Neuron (in vitro differentiated cells): ENCODE results near the gene ARSI.

Source experiments
- H2AFZ ChIP-seq: one replicate; pipeline ENCODE4 v1.6.1; 2013; ENCODE audit warnings: low read depth, mild to moderate bottlenecking, inconsistent platforms, low read length, moderate library complexity
- H3K27me3 ChIP-seq: one replicate; pipeline ENCODE4 v1.6.1; 2013; ENCODE audit warnings: low read length; ENCODE audit not compliant: insufficient read depth
- H3K36me3 ChIP-seq: one replicate; pipeline ENCODE4 v1.6.1; 2013; ENCODE audit warnings: low read length; ENCODE audit not compliant: insufficient read depth
- H3K4me1 ChIP-seq: one replicate; pipeline ENCODE4 v1.6.1; 2013; ENCODE audit warnings: low read length; ENCODE audit not compliant: insufficient read depth
- H3K4me3 ChIP-seq: 2 replicates; pipeline ENCODE4 v1.5.1; 2013; ENCODE audit warnings: mild to moderate bottlenecking, low read length, moderate library complexity
- H3K9me3 ChIP-seq: one replicate; pipeline ENCODE4 v1.6.1; 2013; ENCODE audit warnings: low read length

Gene ARSI

DNA sequence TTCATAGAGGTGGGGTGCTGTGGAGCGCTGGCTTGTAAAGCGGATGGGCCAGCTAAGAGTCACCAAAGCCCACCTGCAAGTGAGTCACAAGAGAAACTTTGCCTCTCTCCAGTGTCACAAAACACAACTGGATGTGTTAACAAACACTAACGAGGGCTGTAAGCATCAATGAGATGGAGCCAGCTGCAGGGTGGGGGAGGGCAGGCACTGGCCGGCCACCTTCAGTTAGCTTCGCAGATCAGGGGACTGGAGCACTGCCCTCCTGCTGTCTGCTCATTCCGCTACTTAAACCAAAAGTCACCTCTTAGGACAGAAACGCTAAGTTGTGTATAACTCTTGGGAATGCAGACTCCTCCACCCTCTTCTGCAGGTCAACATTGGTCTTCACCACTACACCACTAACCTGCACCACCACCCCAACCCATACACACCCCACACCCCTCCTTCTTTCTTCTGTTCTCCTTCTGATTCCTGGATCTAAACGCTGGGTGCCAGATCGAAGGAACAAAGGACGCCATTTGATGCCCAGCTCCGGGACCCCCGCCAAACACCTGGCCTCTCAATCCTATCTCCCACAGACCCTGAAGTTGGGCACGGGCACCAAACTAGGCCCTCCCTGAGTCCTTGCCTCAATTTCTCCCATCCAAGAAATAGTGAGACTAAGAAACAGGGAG is 2.1 kb downstream of the ARSI start:
- Histone ChIP-seq H3K36me3 (no peaks in the 10 kb centered on the region), H3K9me3 (no peaks in the 10 kb centered on the region), H3K4me1 (peaks cover 13% of the 10 kb centered on the region), H3K27me3 (no peaks in the 10 kb centered on the region), H2AFZ (no peak overlapping the region), H3K4me3 (no peak overlapping the region)

DNA sequence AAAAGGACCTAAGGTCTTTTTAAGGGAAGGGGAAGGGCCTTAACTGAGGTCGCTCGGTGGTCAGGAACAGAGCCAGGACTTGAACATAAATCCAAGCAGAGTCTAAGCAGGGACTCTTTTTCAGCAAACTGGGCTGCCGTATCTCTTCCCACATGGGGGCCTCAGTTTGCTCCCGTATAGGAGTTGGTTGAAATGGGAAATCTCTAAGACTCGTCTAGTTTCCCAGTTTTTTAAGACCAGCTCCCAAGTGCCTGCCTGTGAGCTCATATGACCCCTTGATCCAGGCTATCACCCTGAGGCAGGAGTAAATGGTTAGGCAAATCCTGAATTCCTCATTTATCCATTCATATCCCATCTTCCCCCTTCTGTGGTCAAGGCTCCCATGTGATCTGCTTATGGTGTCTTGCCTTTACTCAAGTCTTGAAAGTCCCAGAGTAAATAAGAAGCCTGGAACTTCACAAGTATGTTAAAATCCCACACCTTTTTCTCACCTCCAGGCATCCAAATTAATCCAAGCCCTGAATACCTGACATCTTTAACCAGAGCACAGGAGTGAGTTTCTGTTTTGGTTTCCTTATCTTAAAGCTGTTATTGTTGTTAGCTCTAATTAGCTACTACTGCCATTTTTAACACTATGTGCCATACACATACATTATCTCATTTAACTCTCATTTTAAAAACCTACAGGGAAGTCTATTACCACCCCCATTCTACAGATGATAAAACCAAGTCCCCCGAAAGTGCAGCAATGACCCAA is 3.0 kb downstream of the ARSI start:
- Histone ChIP-seq H3K27me3 (no peaks in the 10 kb centered on the region), H2AFZ (no peak overlapping the region), H3K4me3 (no peak overlapping the region), H3K9me3 (no peaks in the 10 kb centered on the region), H3K4me1 (peaks cover 12% of the 10 kb centered on the region), H3K36me3 (no peaks in the 10 kb centered on the region)

DNA sequence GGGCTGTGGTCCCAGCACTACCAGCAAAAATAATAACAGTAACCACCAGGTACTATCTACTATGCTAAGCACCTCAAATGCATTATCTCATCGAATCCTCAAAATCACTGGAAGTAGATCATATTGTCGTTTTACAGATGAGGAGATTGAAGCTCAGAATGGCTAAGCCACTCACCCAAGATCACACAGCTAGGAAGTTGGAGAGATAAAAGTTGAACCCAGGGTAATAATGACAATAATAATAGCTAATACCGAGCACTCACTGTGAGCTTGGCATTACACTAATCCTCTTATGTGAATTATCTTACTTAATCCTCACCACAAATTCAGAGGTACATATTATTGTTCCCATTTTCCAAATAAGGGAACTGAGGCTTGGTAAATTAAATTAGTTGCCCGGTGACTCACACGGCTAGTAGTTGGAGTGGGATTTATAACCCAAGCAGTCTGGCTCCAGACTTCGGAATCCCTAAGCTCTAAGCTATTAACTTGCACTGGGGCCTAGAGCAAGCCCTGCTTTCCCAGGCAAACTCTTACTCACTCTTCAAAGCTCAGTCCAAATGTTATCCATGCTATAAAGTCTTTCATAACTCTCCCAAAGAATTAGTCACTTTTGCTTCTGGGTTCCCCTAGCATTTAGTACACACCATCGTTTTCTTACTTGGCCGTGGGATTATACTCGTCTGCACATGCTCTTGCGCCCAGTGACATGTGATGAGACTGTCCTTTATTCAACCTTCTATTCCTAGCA is 3.8 kb downstream of the ARSI start:
- Histone ChIP-seq H3K27me3 (no peaks in the 10 kb centered on the region), H2AFZ (no peak overlapping the region), H3K36me3 (no peaks in the 10 kb centered on the region), H3K4me3 (no peak overlapping the region), H3K4me1 (peaks cover 5% of the 10 kb centered on the region), H3K9me3 (no peaks in the 10 kb centered on the region)

DNA sequence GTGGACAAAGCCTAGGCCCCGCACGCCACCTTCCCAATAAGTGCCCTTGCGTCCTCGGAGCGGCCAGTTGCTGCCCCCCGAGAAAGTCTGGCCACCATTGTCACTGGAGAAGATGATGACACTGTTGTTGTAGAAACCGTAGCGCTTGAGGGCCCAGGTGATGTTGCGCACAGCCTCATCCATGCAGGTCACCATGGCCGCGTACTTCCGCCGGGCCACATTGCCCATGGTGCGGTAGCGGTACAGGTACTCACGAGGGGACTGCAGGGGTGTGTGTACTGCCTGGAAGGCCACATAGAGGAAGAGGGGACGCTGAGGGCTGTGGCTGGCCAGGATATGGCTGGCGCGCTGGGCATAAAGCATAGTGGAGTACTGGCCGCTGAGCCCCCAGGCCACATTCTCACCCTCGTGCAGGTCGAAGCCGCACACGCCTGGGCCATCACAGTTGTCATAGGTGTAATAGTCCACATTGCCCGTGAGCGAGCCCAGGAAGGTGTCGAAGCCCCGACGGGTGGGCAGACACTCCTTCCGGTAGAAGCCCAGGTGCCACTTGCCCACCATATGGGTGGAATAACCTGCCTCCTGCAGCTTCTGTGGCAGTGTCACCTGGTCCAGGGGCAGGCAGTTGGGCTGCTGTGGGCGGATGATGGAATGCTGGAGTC is 4.6 kb downstream of the ARSI start:
- peaks cover 10% of the 10 kb centered on the region for H3K4me1 ChIP-seq
- H3K9me3 ChIP-seq = no peaks in the 10 kb centered on the region
- H3K36me3 ChIP-seq = no peaks in the 10 kb centered on the region
- no peaks in the 10 kb centered on the region for H3K27me3 ChIP-seq
- no peak overlapping the region for H2AFZ ChIP-seq
- H3K4me3 ChIP-seq = no peak overlapping the region

DNA sequence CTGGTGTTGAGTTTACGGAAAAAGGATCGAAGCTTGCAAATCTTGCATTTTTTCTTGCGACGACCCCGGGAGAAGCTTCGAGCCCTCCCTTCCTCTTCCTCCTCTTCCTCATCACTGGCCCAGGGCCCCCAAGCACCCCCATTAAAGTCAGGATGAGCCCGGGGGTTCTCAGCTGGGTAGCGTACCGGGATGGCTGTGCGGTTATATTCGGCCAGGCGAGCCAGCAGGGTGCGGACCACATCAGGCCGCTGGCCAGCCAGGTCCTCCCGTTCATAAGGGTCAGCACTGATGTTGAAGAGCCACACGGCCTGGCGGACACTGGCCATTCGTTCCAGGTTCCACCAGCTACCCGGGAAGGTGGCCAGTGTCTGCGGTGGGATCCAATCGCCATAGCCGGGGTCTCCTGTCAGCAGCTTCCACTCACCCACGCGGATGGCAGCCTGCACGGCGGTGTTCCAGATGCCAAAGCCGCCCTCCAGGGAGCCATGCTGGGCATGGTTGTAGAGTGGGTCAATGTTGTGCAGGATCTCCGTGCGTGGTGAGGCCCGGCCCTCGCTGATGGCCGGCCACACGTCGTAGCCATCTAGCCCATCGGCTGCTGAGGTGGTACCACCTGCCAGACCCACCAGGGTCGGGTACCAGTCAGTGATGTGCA is 5.3 kb downstream of the ARSI start:
- no peaks in the 10 kb centered on the region for H3K27me3 ChIP-seq

DNA sequence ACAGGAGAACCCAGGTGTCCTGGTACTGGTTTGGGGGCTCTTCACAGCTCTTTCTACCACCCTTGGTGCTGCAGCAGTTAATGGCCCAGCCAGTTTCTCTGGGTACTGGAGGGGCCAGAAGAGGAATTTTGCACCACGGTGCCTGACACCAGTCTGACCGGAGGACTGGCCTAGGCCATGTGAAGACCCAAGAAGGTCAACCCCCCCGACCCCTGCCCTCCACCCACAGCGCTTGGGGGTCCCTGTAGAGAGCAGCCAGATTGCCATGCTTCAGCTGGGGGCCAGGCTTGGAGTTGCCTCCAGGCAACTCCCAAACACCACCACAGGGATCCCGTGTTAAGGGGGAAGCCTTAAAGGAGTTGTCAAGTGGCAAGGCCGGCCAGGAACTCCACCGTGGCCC is 6.2 kb downstream of the ARSI start:
- Histone ChIP-seq H3K36me3 (no peaks in the 10 kb centered on the region), H3K4me3 (no peak overlapping the region), H3K4me1 (peaks cover 20% of the 10 kb centered on the region), H3K9me3 (no peaks in the 10 kb centered on the region), H2AFZ (no peak overlapping the region), H3K27me3 (no peaks in the 10 kb centered on the region)

More for the DNA sequence above, 5.3 kb downstream of the ARSI start:
- no peaks in the 10 kb centered on the region for H3K36me3 ChIP-seq
- no peaks in the 10 kb centered on the region for H3K9me3 ChIP-seq
- no peak overlapping the region for H3K4me3 ChIP-seq
- no peak overlapping the region for H2AFZ ChIP-seq
- peaks cover 13% of the 10 kb centered on the region for H3K4me1 ChIP-seq

DNA sequence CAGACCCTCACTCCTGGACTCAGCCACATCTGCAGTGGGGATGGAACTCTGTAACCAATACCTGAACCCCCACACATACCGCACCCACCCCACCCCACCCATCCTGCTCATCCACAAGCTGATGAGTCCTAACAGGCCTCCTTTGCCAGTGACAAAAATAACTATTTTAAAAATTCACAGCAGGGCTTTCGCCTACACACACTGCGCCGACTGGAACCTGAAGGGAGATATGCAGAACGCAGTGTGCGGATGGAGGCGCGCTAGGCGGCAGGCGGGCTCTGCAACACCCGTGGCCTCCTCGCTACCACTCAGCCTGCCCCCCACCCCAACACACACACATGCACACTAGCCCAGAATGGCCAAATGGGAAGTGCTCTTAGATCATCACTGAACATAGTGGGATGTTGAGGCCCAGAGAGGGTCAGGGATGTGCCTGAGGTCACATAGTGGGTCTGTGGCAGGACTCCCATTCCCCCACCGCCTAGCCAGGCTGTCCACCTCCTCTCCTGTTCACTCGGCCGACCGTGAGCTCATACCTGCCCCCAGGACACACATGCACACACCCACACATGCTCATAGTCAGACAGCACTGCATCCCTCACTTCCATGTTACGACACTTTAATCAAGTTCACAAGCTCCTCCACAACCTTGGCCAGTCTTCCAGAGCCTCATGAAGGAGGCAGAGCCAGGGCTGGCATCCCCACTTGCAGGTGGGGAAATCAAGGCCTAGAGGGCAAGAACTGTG is 6.8 kb downstream of the ARSI start:
- peaks cover 21% of the 10 kb centered on the region for H3K4me1 ChIP-seq
- no peaks in the 10 kb centered on the region for H3K9me3 ChIP-seq
- no peaks in the 10 kb centered on the region for H3K36me3 ChIP-seq
- no peak overlapping the region for H3K4me3 ChIP-seq
- H2AFZ ChIP-seq = no peak overlapping the region
- H3K27me3 ChIP-seq = no peaks in the 10 kb centered on the region

DNA sequence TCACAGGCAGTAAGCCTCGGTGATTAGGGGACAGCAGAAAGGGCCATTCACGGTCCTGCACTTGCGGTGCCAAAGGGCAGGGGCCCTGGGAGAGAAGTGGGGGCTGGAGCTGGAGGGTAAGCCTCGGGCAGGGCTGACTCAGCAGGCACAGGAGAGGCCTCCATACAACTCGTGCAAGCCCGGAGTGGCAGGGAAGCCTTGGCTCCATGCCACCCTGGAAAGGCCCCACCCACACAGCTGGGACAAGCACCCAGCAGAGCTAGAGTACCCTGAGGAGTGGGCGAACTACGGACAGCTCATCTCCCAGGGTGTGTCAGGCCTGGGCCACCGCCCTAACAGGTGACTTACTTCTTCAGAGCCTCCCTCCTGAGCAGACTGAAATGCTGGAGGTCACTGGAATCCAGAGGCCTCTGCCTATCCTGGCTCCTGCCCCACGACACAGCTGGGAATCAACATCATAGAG is 7.5 kb downstream of the ARSI start:
- no peaks in the 10 kb centered on the region for H3K36me3 ChIP-seq
- no peaks in the 10 kb centered on the region for H3K27me3 ChIP-seq
- H3K4me3 ChIP-seq = no peak overlapping the region
- no peaks in the 10 kb centered on the region for H3K9me3 ChIP-seq
- peaks cover 26% of the 10 kb centered on the region for H3K4me1 ChIP-seq
- no peak overlapping the region for H2AFZ ChIP-seq

DNA sequence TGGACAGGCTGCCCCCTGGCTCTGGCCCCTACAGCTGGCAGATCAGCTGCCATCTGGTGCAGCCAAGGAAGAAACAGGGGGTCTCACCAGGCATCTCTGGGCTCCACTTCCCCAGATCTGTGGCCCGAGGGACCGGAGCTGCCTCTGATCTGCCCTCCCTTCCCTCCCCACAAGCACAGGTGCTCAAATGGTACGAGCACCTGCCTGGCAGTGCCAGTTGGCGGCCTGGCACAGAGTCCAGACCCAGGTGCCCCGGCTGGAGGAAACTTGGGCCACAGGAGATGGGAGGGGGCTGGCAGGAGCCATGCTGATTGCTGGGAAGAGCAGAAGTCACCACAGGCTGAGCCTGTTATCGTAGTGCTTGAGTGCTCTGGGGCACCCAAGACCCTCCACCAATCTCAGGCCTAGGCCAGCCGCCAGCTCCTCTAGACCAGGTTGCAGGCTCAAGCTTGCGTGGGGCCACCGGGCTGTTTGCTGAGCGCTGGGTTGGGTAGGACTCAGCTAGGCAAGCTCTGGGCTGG is 8.1 kb downstream of the ARSI start:
- no peak overlapping the region for H2AFZ ChIP-seq
- no peak overlapping the region for H3K4me3 ChIP-seq
- no peaks in the 10 kb centered on the region for H3K36me3 ChIP-seq
- no peaks in the 10 kb centered on the region for H3K9me3 ChIP-seq
- H3K4me1 ChIP-seq = peaks cover 32% of the 10 kb centered on the region
- no peaks in the 10 kb centered on the region for H3K27me3 ChIP-seq

DNA sequence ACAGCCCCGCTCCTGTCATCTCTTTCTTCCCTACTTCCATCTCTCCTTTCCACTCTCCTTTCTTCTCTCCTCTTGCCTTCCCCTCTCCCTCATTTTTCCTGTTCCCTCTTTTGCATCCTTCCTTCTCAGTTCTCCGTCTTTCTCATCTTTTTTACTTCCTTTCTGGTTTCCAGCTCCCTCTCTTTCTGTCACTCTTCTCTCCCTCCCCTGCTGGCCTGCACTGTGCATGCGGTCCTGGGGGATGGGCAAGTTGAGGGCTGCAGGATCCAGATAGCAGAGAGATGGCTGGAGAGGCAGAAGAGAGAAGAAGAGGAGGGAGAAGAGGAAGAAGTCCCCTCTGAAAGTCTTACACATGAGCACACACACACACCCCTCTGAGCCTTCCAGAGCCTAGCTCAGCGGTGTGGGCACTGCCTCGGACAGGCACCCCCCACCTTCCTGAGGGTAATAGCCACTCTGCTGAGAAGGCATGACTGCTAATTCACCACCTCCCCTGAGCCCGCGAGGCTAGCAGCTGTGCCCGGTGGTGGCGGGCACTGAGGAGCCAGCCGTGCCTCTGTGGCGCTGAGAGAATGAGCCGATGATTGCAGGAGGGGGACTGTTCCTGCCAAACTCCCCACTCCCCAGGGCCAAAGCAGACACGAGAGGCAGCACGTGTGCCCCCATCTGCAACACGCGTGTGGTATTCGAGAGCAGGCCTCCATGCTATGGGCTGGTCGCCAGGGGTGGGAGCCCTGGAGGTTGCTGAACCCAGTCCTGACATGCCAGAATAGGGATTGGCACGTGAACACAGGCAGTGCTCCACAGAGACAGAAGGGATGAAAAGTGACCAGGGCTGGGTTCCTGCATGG is 9.4 kb downstream of the ARSI start:
- Histone ChIP-seq H3K4me3 (no peak overlapping the region), H3K4me1 (peaks cover 45% of the 10 kb centered on the region), H2AFZ (no peak overlapping the region), H3K27me3 (no peaks in the 10 kb centered on the region), H3K36me3 (no peaks in the 10 kb centered on the region), H3K9me3 (no peaks in the 10 kb centered on the region)
